Right forelimb (tissue), 1 donor: ENCODE data around the gene LMAN2L.
"Not testable (repeated sequence)": the region's sequence is repeated elsewhere in the genome, so short reads cannot be mapped to it uniquely, and the experiment has no call there.

Source experiments
- DNase-seq: peaks from one replicate; pipeline ENCODE4 v3.0.0-alpha.2; 2018

LMAN2L gene

DNA sequence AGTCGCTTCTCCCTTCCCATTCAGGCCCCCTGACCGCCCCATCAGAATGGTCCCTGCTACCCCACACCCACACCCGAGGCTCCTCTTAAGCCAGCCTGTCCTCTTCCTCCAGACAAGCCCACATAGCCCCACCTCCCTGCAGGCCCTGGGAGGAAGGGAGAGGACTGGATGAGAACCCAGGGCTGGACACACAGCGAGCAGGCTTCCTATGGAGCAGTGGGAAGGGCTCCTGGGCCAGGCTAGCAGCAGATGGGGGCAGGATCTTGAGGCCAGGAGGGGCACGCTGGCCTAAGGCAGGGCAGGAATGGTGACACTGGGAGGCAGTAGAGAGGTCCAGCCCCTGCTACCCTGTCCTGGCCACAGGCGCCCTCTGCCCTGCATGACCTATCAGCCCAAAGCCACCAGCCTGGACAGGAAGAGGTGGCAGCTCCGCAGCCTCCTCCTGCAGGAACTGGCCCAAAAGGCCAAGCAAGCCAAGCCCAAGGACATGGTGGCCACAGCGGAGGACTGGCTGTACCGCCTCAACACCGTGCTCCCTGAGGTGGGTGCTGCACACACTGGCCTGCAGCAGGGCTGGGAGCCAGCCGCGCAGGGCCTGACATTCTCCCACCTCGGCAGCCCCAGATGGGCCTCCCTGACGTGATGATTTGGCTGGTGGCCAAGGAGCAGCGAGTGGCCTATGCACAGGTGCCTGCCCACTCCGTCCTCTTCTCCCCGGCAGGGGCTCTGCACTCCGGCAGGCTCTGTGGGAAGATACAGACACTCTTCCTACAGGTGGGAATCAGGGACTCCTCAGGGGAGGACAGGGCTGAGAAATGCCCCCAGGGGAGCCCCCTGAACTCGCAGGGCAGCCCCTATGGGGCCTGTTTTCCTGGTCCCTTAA lies 54.0 kb downstream of the LMAN2L start:
- no peak for DNase-seq

DNA sequence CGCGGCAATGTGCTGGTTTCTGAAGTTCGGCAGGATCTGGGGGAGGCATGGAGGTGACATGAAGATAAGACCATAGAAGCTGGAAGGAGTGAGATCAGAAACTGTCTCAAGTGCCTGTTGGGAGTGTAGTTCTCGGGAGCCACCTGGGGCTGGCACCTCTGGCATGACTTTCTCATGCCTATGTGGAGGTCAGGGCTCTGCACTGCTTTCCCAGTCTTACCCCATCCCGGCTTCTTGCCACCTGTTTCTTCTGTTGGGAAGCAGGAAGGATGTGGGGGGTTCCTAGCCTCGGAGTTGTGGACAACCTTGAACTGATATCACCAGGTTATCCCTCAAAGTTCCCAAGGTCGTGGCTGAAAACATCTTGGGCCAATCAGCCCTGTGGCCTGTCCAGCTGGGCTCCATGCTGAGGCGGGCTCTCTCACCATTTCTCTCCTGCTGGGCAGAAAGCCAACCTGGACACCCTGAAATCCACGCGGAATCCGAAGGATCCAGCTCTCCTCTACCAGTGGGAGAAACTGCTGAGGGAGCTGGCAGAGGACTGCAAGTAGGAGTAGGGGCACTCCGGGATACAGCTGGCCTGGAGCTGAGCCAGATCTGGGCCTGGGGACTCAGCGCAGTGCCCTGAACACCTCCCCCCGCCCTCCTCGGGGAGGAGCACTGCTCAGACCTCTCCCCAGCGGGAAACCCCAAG lies 54.8 kb downstream of the LMAN2L start:
- no peak for DNase-seq

DNA sequence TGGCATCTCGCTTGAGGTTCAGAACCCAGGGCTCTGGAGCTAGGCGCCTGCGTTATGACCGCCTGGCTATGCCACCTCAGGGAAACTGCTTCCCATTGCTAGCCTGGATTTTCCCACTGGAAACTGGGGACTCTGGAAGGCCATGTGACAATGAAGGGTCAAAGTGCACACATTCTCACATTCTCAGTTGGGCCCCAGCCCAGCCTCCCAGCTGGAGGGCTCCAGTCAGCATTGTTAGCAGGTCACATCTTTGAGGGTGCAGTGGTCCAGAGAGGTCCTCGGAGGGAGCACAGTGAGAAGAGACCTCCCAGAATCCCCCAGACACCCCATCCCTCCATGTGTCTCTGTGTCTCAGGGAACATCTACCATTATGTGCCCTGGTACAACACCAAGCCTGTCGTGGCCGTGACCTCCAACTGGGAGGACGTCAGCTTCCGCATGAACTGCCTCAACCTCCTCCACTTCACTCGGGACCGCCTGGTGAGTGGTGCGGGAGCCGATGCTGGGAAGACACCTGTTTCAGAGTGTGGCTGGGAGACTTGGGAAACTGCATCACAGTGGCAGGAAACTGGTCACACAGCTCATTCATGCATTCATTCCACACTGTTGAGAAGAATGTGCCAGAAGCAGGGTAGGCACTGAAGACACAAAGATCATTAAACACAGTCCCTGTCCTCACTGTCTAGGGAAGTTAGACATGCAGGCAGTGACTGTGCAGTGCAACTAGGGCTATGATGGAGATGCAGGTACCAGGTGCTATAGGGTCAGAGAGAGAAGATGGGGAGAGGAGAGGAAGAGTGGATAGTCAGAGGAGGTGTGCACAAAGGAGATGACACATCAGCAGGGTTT lies 55.7 kb downstream of the LMAN2L start:
- DNase-seq: no peak

DNA sequence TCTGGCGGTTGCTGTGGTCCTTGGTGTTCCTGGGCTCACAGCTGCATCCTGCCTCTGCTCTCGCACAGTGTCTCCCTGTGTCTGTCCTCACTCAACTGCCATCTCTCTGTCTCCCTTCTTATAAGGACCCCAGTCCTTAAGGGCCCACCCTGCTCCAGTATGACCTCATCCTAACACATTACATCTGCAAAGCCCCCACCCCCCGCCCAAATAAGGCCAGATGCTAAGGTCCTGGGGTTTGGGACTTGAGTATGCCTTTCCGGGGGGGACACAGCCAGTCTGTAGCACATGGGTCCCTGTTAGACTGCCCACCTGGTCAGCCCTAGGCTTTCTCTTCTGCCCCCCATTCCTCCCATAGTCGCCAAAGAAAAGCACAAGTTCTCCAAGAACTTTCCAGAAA lies 56.6 kb downstream of the LMAN2L start:
- no peak for DNase-seq

DNA sequence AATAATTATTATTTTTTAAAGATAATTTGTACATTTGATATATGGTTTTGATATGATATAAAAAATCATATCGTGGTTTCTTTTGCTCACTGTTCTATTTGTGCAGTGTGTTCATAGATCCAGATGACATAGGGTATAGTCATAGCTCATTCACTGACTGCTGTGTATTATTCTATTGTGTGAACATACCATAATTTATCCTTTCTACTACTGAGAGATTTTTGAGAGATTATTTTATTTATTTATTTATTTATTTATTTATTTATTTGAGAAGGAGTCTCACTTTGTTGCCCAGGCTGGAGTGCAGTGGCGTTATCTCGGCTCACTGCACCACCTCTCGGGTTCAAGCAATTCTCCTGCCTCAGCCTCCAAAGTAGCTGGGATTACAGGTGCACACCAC lies 58.3 kb downstream of the LMAN2L start:
- no peak for DNase-seq

DNA sequence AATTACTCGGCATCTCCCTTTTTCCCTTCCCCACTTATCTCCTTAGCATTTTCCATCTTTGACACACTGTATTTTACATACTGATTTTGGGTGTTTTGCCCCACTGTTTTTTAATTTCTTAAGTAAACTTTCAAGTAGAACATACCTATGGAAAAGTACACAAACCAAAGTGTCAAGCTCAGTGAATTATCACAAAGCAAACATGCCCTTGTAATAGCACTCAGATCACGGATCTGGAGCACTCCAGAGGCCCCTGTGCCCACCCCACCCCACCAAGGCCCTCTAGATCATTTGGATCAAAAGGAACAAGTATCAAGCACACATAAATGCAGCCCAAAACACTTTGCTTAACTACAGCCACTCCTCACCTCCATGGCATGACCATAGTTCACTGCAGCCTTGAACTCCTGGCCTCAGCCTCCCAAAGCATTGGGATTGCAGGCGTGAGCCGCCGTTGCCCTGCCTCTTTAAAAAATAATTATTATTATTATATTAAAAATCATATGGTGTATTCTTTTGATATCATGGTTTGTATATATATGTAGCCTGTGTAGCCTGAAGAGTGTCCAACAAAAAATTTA lies 59.2 kb downstream of the LMAN2L start:
- DNase-seq: no peak

DNA sequence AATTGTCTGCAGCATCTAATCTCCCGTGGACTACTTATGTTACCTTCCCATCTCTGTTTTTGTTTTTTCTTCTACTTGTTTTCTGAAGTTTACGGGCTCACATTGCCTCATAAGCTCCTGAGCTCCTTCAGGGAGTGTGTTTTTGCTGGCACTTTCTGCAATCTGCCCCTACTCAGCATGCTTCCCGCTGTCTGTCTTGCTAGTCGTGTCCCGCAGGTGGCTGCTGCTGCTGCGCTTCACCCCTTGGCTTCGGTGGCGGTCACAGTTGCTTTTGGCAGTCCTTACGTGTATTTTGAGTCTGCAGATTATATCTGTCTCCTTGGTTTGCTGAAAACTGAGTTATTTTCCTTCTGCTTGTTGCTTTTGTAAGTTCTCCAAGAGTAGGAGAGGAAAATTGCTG lies 60.0 kb downstream of the LMAN2L start:
- DNase-seq: no peak

DNA sequence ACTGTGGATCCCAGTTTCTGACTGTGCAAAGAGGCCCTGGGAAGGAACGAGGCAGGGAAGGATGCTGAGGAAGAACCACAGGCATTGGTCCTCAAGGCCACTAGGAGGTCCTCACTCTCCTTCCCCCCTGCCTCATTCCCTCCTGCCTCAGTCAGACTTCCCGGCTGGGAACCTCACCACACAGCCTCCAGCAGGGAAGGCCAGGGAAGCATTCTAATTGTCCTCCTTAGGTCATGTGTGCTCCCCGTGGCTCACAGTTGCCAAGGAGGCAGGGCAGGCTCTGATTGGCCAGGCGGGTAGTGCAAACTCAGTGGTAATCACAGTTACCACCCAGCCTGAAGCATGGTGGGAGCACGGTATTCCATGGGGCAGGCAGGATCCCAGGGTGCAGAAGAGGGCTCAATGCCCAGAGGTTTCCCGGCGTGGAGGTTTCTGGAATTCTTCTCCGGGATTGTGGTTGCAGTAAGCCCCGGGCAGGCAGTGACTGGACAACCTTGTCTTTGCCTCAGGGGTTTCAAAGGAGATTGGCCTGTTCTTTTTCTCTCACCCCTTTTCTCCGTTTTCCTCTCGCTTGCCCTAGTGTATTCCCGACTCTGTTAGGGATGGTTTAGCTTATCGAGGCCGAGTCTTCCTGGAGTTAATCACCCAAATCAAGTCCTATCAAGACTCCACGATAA lies 70.2 kb downstream of the LMAN2L start:
- no peak for DNase-seq

DNA sequence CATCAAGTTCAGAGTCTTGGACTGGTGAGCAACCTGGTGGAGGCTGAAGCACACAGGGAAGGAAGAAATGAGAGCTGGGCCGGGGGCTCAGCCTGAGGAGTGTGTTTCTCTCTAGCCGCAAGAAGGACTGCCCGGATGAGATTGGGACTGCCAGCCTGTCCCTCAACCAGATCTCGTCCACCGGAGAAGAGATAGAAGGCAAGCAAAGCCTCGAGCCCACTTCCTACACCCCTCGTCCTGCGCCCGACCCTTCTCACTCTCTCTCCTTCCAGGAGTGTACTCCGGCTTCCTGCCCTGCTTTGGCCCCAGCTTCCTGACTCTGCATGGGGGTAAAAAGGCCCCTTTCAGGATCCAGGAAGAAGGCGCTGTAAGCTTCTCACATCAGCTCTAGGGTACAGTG lies 71.1 kb downstream of the LMAN2L start:
- no peak for DNase-seq

DNA sequence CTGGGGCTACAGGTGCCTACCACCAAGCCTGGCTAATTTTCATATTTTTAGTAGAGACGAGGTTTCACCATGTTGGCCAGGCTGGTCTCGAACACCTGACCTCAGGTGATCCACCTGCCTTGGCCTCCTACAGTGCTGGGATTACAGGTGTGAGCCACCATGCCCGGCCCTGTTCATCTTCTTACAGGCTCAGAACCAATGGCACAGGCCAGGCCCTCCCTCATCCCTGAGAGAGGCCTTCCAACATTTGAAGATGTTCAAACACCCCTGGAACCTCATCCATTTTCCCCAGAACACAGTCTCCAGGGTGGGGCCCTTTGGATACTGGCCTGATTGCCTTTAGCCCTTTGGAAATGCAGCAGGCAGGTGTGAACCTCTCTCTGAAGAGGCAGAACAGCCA lies 74.1 kb downstream of the LMAN2L start:
- not testable (repeated sequence) for DNase-seq

DNA sequence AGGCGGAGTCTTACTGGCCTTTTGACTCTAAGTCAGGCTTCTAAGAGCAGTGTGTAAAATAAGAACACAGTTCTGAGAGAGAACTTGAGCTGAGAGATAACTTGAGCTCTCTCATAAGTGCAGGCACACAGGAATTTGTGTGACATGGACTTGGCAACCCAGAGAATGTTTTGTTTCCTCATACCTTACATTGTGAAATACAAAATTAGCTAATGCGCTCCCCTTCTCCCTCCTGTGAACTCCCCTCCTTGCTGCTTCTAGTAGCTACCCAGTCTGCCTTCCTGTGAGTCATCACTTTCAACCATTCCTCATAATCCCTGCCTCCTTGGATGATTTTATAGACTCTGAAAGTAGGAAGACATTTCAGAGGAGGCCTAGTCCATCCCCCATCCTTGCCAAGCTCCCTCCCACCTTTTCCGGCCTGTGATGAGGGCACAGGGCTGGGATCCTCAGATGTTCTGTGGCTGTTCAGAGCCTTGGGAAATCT lies 74.7 kb downstream of the LMAN2L start:
- no peak for DNase-seq

DNA sequence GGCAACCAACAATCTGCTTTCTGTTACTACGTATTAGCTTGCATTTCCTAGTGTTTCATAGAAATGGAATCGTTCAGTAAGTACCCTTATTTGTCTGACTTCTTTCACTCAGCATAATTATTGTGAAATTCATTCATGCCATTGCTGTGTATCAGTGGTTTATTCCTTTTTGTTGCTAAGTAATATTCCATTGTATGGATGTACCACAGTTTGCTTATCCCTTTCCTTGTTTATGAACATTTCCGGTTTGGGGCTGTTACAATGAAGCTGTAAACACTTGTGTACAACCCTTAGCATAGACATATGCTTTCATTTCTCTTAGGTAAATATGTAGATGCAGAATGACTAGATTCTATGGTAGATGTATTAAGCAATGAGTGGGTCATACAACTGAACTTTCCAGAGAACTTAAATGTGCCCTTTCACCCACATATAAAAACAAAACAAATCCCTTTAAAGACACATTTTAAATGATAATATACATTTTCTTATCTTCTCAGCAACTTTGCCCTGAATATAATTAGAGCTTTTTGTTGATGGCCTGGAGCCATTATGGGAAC lies 75.4 kb downstream of the LMAN2L start:
- DNase-seq: no peak

DNA sequence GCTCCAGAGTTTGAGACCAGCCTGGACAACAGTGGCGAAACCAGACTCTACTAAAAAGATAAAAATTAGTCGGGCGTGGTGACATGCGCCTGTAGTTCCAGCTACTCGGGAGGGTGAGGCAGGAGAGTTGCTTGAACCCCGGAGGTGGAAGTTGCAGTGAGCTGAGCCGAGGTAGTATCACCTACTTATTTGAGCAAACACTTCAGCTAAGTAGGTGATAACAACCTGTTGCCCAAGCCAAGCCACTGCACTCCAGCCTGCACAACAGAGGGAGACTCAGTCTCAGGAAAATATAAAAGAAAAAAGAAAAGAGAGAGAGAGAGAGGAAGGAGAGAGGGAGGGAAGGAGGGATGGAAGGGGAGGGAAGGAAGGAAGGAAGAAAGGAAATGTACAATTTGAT lies 76.0 kb downstream of the LMAN2L start:
- DNase-seq: no peak

DNA sequence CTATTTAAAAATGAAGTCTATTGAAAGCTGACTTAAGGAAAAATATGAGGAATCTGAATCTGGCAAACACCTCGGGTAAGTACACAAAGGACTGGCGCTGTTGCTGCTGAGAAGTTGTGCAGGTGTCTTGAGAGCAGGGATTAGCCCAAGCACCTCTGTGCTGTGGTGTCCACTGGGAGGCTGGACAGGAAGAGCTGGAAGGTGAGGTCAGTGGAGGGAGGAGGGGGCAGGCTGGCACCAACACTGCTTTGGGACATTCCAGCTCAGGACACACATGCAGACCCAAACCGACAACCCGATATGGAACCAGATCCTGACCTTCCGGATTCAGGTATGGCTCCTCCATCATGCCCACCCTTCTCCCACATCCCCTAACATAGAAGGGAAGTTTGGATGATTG lies 76.7 kb downstream of the LMAN2L start:
- no peak for DNase-seq

DNA sequence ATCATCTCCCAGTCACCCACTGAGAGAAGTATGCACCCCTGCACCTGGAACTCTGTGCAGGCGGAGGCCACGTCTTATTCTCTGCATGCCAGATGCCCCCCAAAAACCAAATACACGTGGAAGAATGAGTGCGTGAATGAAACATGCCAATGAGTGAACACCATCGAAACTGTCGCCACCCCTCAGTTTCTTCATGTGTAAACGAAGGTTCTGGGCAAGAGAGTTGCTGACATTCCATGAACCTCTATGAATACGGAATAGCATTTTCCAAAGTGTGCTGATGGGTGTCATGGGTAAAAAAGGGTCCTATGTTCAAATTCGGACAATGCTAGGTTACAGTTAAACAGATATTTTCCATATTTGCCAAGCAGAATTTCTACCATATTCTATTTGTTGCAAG lies 77.5 kb downstream of the LMAN2L start:
- DNase-seq: no peak

DNA sequence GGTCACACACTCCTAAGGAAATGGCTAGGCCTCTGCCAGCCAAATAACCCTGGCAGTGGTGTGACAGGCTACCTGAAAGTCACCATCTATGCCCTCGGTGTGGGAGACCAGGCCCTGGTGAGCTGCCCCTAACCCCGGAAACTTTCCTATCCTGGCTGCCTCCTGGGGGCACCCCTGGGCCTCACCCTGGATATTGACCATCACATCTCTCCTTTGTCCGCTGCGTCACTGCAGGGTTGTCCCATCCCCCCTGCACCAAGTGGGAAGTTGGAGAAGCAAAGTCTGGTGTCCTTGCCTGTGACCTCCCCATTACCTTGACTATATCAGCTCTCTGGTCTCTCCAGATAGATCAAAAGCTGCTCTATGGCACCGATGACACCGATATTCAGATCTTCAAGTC lies 78.5 kb downstream of the LMAN2L start:
- DNase-seq: no peak

DNA sequence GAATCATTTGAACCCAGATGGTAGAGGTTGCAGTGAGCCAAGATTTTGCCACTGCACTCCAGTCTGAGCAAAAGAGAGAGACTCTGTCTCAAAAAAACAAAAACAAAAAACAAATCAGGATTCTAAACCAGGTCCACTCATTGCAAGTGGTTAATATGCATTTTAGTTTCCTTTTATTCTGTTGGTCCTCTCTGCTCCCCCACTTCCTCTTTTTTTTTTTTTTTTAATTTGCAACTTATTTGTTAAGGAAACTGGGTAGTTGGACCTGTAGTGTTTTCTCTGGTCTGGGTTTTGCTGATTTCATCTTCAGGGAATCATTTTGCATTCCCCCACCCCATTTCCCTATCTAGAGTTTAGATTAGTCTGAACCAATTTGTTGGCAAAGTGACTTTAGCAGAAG lies 83.3 kb downstream of the LMAN2L start:
- no peak for DNase-seq
